HG03103 (cell line): ENCODE data around the gene GRIN2A.

Experiments
- ATAC-seq: cut with Tn5 transposase; IDR thresholded peaks from one replicate; pipeline ENCODE4 v1.9.1; 2021; ENCODE audit warnings: low read depth; ENCODE audit not compliant: unreplicated experiment

GRIN2A gene

GRCh38 chr16:10137341-10137740, 44.9 kb downstream of the GRIN2A start:
- no peak for ATAC-seq

DNA sequence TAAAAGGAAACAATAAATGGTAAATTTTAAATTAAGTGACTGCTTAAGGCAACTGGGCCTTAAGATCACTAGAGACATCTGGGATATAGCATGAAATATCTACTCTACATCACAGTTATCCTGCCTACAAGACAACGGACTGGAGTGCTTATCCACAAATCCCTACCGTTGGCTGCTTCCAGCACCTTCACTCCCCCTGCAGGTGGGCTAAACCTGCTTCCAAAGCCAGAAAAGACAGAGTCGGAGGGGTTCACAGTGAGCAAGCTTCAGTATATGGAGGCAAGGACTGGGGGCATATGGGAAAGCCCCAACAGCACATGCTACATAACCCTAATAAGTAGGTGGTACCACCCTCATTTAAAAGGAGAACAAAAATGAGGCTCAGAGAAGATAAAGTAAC, 45.3 kb downstream of the GRIN2A start:
- ATAC-seq = no peak

GRCh38 chr16:10130538-10130937, 51.7 kb downstream of the GRIN2A start:
- ATAC-seq = no peak

GRCh38 chr16:10128397-10129258, 53.6 kb downstream of the GRIN2A start:
- ATAC-seq = no peak

DNA sequence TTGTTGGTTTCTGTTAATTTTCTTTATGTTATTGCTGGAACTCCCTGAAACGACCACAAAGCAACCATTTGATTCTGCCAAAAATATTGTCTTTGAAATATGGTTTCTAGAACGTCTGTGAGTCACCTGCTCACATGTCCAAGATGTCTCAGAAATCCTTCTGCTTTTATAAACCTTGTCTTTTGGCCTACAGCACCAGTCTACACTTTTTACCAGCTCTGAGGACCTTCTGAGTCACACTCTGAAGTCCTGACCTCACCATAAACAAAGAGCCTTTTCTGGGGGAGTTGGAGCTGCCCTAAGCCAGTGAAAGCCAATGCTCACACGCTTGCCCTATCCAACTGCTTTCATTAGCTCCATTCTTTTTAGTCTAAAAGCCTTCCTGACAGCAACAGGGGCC, 55.5 kb downstream of the GRIN2A start:
- no peak for ATAC-seq

DNA sequence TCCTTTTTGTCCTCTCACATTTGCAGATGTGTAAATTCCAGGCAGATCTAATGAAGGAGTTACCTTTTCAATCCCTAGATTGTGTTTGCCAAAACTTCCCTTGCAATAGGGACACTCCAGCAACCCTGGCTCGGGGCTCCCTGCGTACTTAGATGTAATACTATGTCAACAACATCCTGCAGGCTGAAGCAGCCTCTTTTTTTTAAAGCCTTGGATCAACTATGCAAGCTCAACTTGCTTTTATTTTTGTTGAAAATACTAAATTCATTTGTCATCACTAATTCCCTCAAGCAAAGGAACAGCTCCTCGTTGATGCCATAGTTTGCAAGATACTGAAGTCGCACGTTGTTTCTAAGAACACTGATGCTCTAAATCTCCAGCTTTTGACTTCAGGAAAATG, 59.1 kb downstream of the GRIN2A start:
- no peak for ATAC-seq

- no peak for ATAC-seq
These were observed 59.7 kb downstream of the GRIN2A start for GRCh38 chr16:10122546-10122945.

- ATAC-seq = no peak
These were observed 60.3 kb downstream of the GRIN2A start for GRCh38 chr16:10121897-10122425.

- no peak for ATAC-seq
These were observed 60.7 kb downstream of the GRIN2A start for GRCh38 chr16:10121491-10121890.

- ATAC-seq = no peak
These were observed 61.3 kb downstream of the GRIN2A start for GRCh38 chr16:10120953-10121352.

DNA sequence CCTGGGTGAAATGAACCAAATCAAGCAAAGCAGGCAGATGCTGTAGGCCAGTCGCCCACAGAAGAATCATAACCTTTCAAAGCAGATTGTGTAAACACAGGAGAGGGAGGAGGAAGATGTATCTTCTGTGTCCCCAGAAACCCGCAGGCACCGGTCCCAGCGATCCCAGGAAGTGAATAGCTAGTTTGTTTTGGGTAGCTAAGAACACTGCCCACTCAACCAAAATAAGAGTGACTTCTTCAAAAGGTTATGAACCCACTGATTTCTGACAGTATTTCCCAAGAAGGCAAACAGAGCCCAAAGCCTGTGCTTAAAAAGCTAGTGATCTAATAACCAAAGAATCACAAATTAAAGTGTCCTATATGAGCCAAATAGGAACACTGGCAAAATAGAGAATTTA, 67.8 kb downstream of the GRIN2A start:
- no peak for ATAC-seq

DNA sequence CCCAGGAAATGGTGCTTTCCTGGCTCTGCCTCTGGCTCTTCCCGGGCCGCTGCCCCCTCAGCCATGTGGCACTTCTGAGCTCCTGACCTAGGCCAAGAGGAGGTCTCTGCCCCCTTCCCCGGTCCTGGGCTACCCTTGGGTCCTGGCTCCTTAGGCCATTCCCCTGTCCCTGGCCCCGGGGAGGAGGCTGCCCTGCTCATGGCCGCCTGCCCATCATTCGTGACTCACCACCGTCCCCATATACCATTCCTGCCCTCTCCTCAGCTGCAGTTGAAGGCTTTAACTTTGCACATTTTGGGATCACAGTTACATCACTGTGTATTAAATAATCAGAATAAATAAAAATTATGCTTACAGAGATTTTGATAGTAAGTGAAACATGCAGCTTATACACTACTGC, 69.0 kb downstream of the GRIN2A start:
- no peak for ATAC-seq

DNA sequence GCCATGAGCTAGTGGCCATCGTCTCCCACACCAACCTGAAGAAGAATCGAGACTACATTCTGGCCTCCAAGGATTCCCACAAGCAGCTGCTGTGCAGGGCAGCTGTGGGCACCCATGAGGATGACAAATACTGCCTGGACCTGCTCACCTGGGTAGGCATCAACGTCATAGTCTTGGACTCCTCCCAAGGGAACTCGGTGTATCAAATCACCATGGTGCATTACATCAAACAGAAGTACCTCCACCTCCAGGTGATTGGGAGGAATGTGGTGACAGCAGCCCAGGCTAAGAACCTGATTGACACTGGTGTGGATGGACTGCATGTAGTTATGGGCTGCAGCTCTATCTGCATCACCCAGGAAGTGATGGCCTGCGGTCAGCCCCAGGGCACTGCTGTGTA, 70.2 kb downstream of the GRIN2A start:
- ATAC-seq = no peak

- ATAC-seq = no peak
These were observed 71.0 kb downstream of the GRIN2A start for GRCh38 chr16:10111156-10111761.

GRCh38 chr16:10110552-10110951, 71.7 kb downstream of the GRIN2A start:
- ATAC-seq = no peak

DNA sequence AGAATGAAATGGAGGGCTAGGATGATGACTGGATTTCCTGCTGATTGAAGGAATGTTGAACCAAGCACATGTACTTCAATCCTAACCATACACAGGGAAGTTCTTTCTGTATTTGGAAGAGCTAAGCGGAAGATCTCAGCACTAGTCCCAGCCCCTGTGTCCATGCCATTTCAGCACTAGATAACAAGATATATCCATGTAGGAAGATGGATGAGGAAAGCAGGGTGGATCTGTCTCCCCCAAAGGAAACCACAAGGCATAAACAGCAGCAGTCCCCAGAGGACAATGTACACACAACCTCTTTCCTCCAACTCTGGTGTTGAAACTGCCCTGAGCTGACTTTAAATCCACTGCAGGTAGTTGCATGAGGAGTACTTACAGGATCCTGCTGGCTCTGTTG, 75.1 kb downstream of the GRIN2A start:
- no peak for ATAC-seq

- no peak for ATAC-seq
These were observed 78.5 kb downstream of the GRIN2A start for GRCh38 chr16:10103700-10104099.

DNA sequence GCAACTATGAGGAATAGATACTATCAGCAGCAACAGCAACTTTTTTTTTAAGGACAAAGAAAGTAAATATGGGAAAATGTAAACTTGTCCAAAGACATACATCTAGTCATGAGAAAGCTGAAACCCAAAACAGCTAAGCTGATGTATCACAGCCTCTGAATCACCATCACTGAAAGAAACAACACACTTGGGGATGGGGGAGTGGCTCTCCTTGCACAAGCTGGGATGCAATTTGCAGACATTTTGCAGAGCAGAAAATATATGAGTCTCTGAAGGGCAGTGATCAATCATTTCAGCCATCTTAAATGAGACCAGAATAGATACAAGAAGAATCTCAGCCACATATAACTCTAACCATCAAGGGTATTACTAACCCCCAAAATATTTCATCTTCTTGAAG, 79.1 kb downstream of the GRIN2A start:
- ATAC-seq = no peak

DNA sequence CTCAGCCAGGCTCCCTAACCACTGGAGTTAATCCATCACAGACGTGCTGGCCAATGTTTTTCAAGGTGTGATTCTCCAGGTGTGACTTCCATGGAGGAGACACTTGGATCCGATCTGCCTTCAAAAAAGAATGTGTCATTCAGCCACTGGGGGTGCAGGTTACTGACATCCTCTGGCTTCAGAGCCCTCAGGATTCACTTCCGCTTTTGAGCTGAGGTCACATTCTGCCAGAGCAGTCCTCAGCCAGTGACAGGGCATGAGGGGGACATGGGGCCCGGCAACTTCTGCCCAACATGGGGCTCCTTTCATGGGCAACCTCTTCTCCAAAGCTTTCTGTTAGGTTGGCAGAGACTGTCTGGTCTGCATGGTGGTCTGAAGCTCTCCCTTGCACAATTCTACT, 81.4 kb downstream of the GRIN2A start:
- no peak for ATAC-seq

- ATAC-seq = no peak
These were observed 83.2 kb downstream of the GRIN2A start for GRCh38 chr16:10098991-10099390.

DNA sequence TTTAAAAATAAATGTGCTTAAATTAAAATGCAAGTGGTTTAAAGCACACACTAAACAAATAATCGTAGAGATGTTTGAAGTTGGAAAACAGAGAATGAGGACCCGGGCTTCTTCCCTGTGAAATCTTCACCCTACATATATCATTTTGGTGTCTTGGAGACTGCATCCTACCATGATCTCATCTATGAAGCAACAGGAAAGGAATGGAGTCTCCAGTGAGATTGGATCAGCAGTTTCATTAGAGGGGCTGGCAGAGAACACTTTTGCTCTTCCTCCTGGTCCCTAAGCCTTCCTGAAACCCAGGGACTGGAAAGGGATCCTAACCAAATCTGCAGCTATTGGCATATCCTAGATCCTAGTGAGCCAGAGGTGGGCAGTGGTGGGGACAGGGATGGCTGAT, 85.0 kb downstream of the GRIN2A start:
- no peak for ATAC-seq

DNA sequence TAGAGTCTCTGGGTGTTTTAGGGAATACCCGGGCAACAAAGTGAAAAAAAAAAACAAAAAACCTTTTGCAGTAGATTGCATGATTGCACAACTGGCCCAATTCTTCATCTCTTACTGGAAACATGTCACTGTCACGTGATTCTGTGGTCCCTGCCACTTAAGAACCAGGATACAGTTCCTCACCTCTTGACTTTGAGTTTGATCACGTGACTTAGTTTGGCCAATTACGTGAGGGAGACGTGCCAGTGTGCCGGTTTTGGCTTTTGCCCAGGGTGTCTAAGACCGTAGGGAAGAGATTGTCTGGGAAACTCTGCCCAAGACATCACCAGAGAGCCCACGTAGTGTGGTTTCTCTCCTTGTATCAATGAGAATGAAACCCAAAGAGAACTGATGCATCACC, 88.7 kb downstream of the GRIN2A start:
- ATAC-seq = no peak
